Hepatocyte (in vitro differentiated cells): ENCODE measurements around the gene ERFE. TPM values are rescaled to one million over a fixed set of nuclear protein-coding genes. Genes with fewer than 3 reads are reported as not detected.
A peak's percentile ranks its signal among the peaks of the same experiment; 100 is the strongest.

Source experiments
- DNase-seq: peaks from one replicate; pipeline ENCODE4 v3.0.0-alpha.2; 2016; ENCODE audit warnings: low spot score
- H2AFZ ChIP-seq: fragments of 200-600 bp; sonication (generic); 2 replicates; pipeline ENCODE4 v1.6.0; 2016; ENCODE audit warnings: antibody characterized with exemption, mild to moderate bottlenecking
- H3K27ac ChIP-seq: fragments of 200-600 bp; sonication (generic); 2 replicates; pipeline ENCODE4 v1.5.1; 2016; ENCODE audit warnings: mild to moderate bottlenecking
- H3K27me3 ChIP-seq: fragments of 200-600 bp; sonication (generic); 2 replicates; pipeline ENCODE4 v1.6.1; 2016
- H3K36me3 ChIP-seq: fragments of 200-600 bp; sonication (generic); replicated peaks from 2 replicates; pipeline ENCODE4 v1.5.1; 2016; ENCODE audit warnings: low read depth; ENCODE audit not compliant: insufficient read depth
- H3K4me1 ChIP-seq: fragments of 200-600 bp; sonication (generic); 2 replicates; pipeline ENCODE4 v1.5.1; 2016; ENCODE audit warnings: mild to moderate bottlenecking, moderate library complexity; ENCODE audit not compliant: insufficient read depth
- H3K4me2 ChIP-seq: fragments of 200-600 bp; sonication (generic); 2 replicates; pipeline ENCODE4 v1.6.0; 2016
- H3K4me3 ChIP-seq: fragments of 200-600 bp; sonication (generic); 2 replicates; pipeline ENCODE4 v1.5.1; 2016; ENCODE audit warnings: mild to moderate bottlenecking
- H3K79me2 ChIP-seq: fragments of 200-600 bp; sonication (generic); 2 replicates; pipeline ENCODE4 v1.6.0; 2017; ENCODE audit warnings: mild to moderate bottlenecking
- H3K9me2 ChIP-seq: fragments of 200-600 bp; sonication (generic); replicated peaks from 2 replicates; pipeline ENCODE4 v1.6.0; 2017; ENCODE audit warnings: mild to moderate bottlenecking; ENCODE audit not compliant: insufficient read depth
- H3K9me3 ChIP-seq: fragments of 200-600 bp; sonication (generic); 2 replicates; pipeline ENCODE4 v1.5.1; 2016; ENCODE audit warnings: low read depth, mild to moderate bottlenecking
- H4K20me1 ChIP-seq: fragments of 200-600 bp; sonication (generic); 2 replicates; pipeline ENCODE4 v1.6.0; 2016; ENCODE audit warnings: mild to moderate bottlenecking; ENCODE audit not compliant: insufficient read depth, poor library complexity, severe bottlenecking
- CTCF ChIP-seq: fragments of 200-600 bp; sonication (generic); IDR thresholded peaks from 2 replicates; pipeline ENCODE4 v1.5.1; 2016; ENCODE audit warnings: antibody characterized with exemption, mild to moderate bottlenecking; ENCODE audit not compliant: poor library complexity
- EZH2 ChIP-seq: fragments of 200-600 bp; sonication (generic); IDR thresholded peaks from 2 replicates; pipeline ENCODE4 v1.6.1; 2016; ENCODE audit warnings: antibody characterized with exemption, mild to moderate bottlenecking, borderline replicate concordance
- EZH2phosphoT487 ChIP-seq: fragments of 200-600 bp; sonication (generic); IDR thresholded peaks from one replicate; pipeline ENCODE4 v1.6.1; 2018; ENCODE audit warnings: antibody characterized with exemption, mild to moderate bottlenecking, low read depth, moderate library complexity; ENCODE audit not compliant: unreplicated experiment, severe bottlenecking
- WGBS: methylation state at CpG from one replicate; pipeline ENCODE4 v1.1.6; 2016; ENCODE audit warnings: low lambda C conversion rate; ENCODE audit errors: missing lambda C conversion rate; 5-methylcytosine and 5-hydroxymethylcytosine counted together
- polyA plus RNA-seq: library from polyadenylated mRNA; unstranded; fragments of >200 nt; fragmentation: Nextera tagmentation; extraction: Ambion mirVana; gene quantifications from 2 replicates; pipeline ENCODE4 v1.2.1, GENCODE V29; 2016
- total RNA-seq: library from RNA; depleted of rRNA; stranded (reverse); fragments of >200 nt; gene quantifications from 2 replicates; pipeline ENCODE4 v1.2.3, GENCODE V29; 2014

ERFE gene
- total and polyA plus RNA-seq, 2 experiments from 2014 or later = 0.27 to 0.30 TPM

- DNase-seq = no peak
- no peak overlapping the region for H2AFZ ChIP-seq
- H3K4me3 ChIP-seq = no peak overlapping the region
- no peak overlapping the region for H3K27ac ChIP-seq
- no peak overlapping the region for H3K4me2 ChIP-seq
- no peaks in the 10 kb centered on the region for H3K36me3 ChIP-seq
- peaks cover 16% of the 10 kb centered on the region for H3K27me3 ChIP-seq
- no peaks in the 10 kb centered on the region for H3K9me2 ChIP-seq
- H4K20me1 ChIP-seq = no peaks in the 10 kb centered on the region
- H3K9me3 ChIP-seq = no peaks in the 10 kb centered on the region
- no peaks in the 10 kb centered on the region for H3K79me2 ChIP-seq
- TF ChIP-seq EZH2phosphoT487 = no peak
- TF ChIP-seq CTCF = no peak
- no peak for TF ChIP-seq EZH2
- H3K4me1 ChIP-seq = no peaks in the 10 kb centered on the region
- 85% methylated on average over 18 of the region's 18 CpGs for WGBS
Observed at GRCh38 chr2:238155761-238156694, 2.7 kb upstream of the ERFE start.

GRCh38 chr2:238157506-238158017, 1.2 kb upstream of the ERFE start:
- Histone ChIP-seq H3K9me3 (no peaks in the 10 kb centered on the region), H3K4me1 (no peaks in the 10 kb centered on the region), H2AFZ (no peak overlapping the region), H4K20me1 (no peaks in the 10 kb centered on the region), H3K4me2 (no peak overlapping the region), H3K27me3 (peaks cover 22% of the 10 kb centered on the region), H3K79me2 (no peaks in the 10 kb centered on the region), H3K36me3 (no peaks in the 10 kb centered on the region), H3K9me2 (no peaks in the 10 kb centered on the region), H3K4me3 (no peak overlapping the region), H3K27ac (no peak overlapping the region)
- 84% methylated on average over 14 of the region's 14 CpGs for WGBS
- TF ChIP-seq EZH2 = no peak
- TF ChIP-seq CTCF = no peak
- TF ChIP-seq EZH2phosphoT487 = no peak
- DNase-seq = no peak

GRCh38 chr2:238158018-238158508, 707 bp upstream of the ERFE start:
- Histone ChIP-seq H3K79me2 (no peaks in the 10 kb centered on the region), H2AFZ (no peak overlapping the region), H3K9me2 (no peaks in the 10 kb centered on the region), H3K27me3 (peaks cover 27% of the 10 kb centered on the region), H3K4me1 (no peaks in the 10 kb centered on the region), H3K4me2 (peak overlapping the region; percentile 84), H3K4me3 (no peak overlapping the region), H3K36me3 (no peaks in the 10 kb centered on the region), H3K27ac (no peak overlapping the region), H4K20me1 (no peaks in the 10 kb centered on the region), H3K9me3 (no peaks in the 10 kb centered on the region)
- 63% methylated on average over 19 of the region's 21 CpGs for WGBS
- DNase-seq = no peak
- TF ChIP-seq EZH2 (no peak), CTCF (no peak), EZH2phosphoT487 (no peak)
